Measurements from ENCODE around the gene SEMA4B.
"Not testable (repeated sequence)": the region's sequence is repeated elsewhere in the genome, so short reads cannot be mapped to it uniquely, and the experiment has no call there.

Gene SEMA4B

DNA sequence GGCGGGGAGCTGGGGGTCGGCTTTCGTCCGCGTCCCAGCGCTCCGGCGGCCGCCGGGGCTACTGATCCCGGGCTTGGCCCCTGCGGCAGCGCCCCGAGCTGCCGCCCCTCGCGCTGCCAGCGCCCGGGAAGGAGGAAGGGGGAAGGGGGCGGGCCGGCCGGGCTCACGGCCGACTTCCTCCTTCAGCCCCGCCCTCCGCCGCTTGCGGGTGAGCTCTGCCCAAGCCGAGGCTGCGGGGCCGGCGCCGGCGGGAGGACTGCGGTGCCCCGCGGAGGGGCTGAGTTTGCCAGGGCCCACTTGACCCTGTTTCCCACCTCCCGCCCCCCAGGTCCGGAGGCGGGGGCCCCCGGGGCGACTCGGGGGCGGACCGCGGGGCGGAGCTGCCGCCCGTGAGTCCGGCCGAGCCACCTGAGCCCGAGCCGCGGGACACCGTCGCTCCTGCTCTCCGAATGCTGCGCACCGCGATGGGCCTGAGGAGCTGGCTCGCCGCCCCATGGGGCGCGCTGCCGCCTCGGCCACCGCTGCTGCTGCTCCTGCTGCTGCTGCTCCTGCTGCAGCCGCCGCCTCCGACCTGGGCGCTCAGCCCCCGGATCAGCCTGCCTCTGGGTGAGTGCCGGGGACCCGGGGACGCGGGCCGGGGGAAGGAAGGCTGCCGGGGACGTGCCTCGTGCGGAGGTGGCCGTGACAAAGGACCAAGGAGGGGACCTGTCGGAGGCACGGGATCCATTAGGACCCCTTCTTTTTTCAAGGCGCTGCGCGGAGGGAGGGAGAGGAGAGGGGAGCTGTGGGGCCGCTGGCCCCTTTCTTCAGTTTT lies at the start of gene SEMA4B:
SEMA4B (plus strand) TSS at position 201 of the 814 bp plus-strand sequence; CDS start at position 450, 249 bp downstream.
- peak; percentile 88 for DNase-seq

DNA sequence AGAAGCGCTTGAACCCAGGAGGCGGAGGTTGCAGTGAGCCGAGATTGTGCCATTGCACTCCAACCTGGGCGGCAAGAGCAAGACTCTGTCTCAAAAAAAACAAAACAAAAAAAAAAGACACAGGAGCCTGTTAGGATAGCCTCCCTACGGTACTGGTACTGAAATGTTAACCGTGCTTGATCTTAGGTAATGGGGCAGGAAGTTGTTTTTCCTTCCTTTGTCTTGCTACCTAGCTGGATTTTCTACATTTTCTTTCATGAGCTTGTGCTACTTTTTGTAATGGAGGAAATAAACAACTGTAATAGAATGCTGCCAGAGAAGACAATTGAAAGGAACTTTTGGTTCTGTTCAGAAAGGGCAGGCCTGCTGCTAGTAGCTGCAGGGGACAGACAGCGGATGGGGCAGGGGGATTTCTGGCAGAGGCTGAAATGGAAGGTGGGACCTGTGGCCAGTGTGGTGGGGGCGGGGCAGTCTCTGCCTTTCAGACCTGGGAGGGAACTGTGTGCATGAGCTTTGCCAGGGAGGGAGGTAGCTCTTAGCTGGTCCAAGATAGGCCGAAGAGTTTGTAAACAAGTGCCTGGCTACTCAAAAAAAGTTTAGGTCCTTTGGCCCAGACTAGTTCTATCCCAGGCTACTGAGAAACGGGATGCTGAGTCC lies 49.0 kb upstream of the SEMA4B start:
- DNase-seq = no peak

GRCh38 chr15:90153658-90154057 lies 47.5 kb upstream of the SEMA4B start:
- no peak for DNase-seq

- DNase-seq = no peak
Observed at GRCh38 chr15:90154246-90154645, 46.9 kb upstream of the SEMA4B start.

- DNase-seq = peak; percentile 63
Observed at GRCh38 chr15:90154861-90155626, 46.1 kb upstream of the SEMA4B start.

- no peak for DNase-seq
Observed at GRCh38 chr15:90159213-90159612, 41.9 kb upstream of the SEMA4B start.

GRCh38 chr15:90160781-90161727 lies 40.1 kb upstream of the SEMA4B start:
- DNase-seq = no peak

- no peak for DNase-seq
Observed at GRCh38 chr15:90161950-90162361, 39.2 kb upstream of the SEMA4B start.

GRCh38 chr15:90162956-90163355 lies 38.2 kb upstream of the SEMA4B start:
- no peak for DNase-seq

DNA sequence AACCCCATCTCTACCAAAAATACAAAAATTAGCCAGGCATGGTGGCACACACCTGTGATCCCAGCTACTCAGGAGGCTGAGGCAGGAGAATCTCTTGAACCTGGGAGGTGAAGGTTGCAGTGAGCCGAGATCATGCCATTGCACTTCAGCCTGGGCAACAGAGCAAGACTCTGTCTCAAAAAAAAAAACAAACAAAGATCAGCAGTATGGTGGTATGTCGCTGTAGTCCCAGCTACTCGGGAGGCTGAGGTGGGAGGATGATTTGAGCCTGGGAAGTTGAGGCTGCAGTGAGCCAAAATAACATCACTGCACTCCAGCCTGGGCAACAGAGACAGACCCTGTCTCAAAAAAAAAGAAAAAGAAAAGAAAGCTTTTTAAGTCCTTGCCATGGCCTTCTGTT lies 36.9 kb upstream of the SEMA4B start:
- DNase-seq = not testable (repeated sequence)

DNA sequence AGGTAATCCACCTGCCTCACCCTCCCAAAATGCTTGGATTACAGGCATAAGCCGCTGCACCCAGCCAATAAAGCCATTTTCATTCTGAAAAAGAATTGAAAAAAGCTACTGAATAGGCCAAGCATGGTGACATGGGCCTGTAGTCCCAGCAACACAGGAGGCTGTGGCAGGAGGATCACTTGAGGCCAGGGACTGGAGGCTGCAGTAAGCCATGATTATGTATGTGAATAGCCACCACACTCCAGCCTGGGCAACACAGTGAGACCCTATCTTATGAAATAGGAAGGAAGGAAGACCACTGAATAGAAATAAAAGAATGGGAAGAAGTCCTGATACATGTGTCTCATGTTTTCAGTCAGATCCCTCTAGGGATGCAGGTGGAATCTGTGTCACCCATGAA lies 36.0 kb upstream of the SEMA4B start:
- no peak for DNase-seq

- DNase-seq = no peak
Observed at GRCh38 chr15:90165659-90166489, 35.3 kb upstream of the SEMA4B start.

DNA sequence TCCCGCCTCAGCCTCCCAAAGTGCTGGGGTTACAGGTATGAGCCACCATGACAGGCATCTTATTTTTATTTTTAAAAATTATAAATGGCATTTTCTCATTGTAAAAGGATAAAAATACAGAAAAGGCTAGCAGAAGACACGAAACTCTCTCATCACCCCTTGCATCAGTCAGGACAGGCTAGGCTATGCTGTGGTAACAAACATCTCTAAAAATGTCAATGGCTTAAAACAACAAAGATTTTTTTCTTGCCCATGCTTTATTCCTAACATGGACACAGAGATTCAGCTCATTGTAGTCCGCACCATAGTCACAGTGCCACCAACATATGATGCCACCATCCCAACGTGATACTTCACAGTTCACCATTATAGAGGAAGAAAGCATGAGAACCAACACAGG lies 34.0 kb upstream of the SEMA4B start:
- DNase-seq = no peak

DNA sequence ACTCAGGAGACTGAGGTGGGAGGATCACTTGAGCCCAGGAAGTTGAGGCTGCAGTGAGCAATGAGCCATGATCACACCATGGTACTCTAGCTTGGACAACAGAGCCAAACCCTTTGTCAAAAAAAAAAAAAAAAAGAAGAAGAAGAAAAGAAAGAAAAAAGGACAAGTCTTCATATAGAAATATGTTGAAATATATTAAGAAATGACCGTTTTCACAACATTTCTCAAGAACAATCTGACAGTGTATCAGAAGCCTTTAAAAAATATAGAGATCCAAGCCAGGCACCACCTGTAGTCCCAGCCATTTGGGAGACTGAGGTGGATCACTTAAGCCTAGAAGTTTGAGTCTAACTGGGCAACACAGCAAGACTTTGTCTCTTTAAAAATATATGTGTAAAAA lies 29.5 kb upstream of the SEMA4B start:
- DNase-seq = no peak

GRCh38 chr15:90173372-90173771 lies 27.8 kb upstream of the SEMA4B start:
- DNase-seq = no peak

- no peak for DNase-seq
Observed at GRCh38 chr15:90174140-90174875, 26.8 kb upstream of the SEMA4B start.

DNA sequence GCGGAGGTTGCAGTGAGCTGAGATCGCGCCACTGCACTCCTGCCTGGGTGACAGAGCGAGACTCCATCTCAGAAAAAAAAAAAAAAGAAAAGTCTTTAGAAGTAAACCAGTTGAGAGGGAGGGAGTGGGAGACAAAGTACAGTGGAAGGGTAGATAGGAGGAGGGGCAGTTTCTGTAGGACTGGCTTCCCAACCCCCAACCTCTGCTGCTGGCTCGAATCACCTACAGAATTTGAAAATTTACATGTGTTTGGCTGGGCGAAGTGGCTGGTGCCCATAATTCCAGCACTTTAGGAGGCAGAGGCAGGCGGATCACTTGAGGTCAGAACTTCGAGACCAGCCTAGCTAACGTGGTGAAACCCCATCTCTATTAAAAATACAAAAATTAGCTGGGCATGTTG lies 24.1 kb upstream of the SEMA4B start:
- no peak for DNase-seq

- no peak for DNase-seq
Observed at GRCh38 chr15:90178468-90179435, 22.4 kb upstream of the SEMA4B start.

GRCh38 chr15:90181776-90182175 lies 19.4 kb upstream of the SEMA4B start:
- DNase-seq = no peak
